IPS-15b (cell line): ENCODE results near the gene PLIN5.

Source experiments
- H3K27me3 ChIP-seq: one replicate; pipeline ENCODE4 v1.6.1; 2013; ENCODE audit warnings: low read length; ENCODE audit not compliant: control insufficient read depth, insufficient read depth
- H3K36me3 ChIP-seq: one replicate; pipeline ENCODE4 v1.6.1; 2013; ENCODE audit warnings: low read length; ENCODE audit not compliant: control insufficient read depth, insufficient read depth
- H3K4me1 ChIP-seq: one replicate; pipeline ENCODE4 v1.6.1; 2013; ENCODE audit warnings: mild to moderate bottlenecking, low read length; ENCODE audit not compliant: control insufficient read depth, insufficient read depth
- H3K4me3 ChIP-seq: one replicate; pipeline ENCODE4 v1.5.1; 2013; ENCODE audit warnings: low read depth, low read length
- H3K9ac ChIP-seq: one replicate; pipeline ENCODE4 v1.6.1; 2013; ENCODE audit warnings: low read depth, mild to moderate bottlenecking, low read length
- H3K9me3 ChIP-seq: one replicate; pipeline ENCODE4 v1.6.1; 2013; ENCODE audit warnings: mild to moderate bottlenecking, low read length; ENCODE audit not compliant: control insufficient read depth, insufficient read depth

The PLIN5 gene

DNA sequence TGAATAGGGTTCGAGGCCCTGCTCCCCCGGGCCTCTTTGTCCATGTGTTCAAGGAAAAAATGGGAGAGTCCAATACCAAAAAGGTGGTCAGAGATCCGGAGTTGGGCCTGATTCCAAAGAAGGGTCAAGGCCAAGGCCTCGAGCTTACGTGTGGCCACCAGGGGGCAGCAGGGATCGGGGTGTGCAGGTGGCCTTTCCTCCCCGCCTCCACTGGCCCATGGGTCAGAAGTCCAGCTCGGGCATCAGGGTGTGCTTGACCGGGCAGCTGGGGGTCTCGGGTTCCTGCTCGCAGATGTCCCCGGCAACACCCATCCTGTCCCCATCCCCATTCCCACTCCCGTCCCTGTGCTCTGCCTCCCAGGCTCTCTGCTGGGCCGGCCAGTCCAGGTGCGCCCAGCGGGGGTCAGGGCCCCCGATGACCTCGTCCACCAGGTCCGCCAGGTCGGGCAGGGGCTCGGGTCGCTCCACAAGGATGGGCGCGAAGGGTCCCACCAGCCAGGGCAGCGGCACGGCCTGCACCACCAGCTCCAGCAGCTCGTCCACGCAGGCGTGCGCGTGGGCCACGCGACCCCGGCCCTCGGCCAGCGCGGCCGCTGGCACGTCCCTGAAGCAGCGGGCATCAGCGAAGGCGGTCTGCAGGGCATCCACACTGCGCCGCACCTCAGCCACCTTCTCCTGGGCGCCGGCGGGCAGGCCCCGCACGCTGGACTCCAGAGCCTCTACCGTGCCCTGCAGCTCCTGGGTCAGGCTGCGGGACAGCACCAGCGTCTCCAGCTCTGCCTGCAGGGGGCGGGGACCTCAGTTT is 11.5 kb downstream of the PLIN5 start:
- H3K9me3 ChIP-seq: no peaks in the 10 kb centered on the region
- no peaks in the 10 kb centered on the region for H3K36me3 ChIP-seq
- H3K9ac ChIP-seq: no peak overlapping the region
- H3K4me1 ChIP-seq: no peaks in the 10 kb centered on the region
- no peak overlapping the region for H3K4me3 ChIP-seq
- no peaks in the 10 kb centered on the region for H3K27me3 ChIP-seq

DNA sequence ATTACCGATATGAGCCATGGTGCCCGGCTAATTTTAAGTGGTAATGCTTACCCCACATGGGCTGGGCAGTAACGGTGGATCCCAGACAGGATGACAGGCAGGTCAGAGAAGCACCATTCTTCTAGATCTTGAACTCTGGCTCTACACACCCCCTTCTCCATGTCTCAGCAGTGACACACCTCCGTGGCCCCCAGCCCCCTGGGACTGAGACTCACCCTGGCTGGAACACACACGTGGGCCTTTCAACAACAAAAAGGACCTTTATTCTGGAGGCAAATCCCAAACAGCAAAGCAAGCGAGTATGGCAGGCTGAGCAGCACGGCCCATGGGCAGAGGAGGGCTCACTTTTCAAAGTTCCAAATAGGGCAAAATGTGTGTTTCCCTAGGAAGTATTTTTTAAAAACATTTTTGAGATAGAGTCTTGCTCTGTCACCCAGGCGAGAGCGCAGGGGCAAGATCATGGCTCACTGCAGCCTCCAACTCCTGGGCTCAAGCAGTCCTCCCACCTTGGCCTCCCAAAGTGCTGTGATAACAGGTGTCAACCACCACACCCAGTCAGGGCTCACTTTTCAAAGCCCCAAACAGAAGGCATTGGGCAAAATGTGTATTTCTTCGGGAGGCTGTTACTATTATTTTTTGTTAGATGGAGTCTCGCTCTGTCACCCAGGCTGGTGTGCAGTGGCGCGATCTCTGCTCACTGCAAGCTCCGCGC is 12.6 kb downstream of the PLIN5 start:
- no peak overlapping the region for H3K9ac ChIP-seq
- no peaks in the 10 kb centered on the region for H3K36me3 ChIP-seq
- no peak overlapping the region for H3K4me3 ChIP-seq
- H3K27me3 ChIP-seq: no peaks in the 10 kb centered on the region
- H3K9me3 ChIP-seq: no peaks in the 10 kb centered on the region
- no peaks in the 10 kb centered on the region for H3K4me1 ChIP-seq

DNA sequence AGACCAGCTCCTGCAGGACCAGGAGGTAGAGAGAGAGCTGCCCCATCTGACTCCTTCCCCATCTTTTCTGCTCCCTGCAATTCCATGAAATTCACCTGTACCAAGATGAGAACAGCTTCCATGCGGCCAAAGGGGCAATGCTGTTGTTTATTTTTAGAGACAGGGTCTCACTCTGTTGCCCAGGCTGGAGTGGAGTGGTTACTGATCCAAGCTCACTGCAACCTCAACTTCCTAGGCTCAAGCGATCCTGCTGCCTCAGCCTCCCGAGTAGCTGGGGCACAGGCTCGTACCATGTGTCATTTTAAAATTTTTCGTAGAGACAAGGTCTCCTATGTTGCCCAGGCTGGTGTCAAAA is 13.2 kb downstream of the PLIN5 start:
- Histone ChIP-seq H3K9me3 (no peaks in the 10 kb centered on the region), H3K4me3 (no peak overlapping the region), H3K36me3 (no peaks in the 10 kb centered on the region), H3K4me1 (no peaks in the 10 kb centered on the region), H3K9ac (no peak overlapping the region), H3K27me3 (no peaks in the 10 kb centered on the region)

DNA sequence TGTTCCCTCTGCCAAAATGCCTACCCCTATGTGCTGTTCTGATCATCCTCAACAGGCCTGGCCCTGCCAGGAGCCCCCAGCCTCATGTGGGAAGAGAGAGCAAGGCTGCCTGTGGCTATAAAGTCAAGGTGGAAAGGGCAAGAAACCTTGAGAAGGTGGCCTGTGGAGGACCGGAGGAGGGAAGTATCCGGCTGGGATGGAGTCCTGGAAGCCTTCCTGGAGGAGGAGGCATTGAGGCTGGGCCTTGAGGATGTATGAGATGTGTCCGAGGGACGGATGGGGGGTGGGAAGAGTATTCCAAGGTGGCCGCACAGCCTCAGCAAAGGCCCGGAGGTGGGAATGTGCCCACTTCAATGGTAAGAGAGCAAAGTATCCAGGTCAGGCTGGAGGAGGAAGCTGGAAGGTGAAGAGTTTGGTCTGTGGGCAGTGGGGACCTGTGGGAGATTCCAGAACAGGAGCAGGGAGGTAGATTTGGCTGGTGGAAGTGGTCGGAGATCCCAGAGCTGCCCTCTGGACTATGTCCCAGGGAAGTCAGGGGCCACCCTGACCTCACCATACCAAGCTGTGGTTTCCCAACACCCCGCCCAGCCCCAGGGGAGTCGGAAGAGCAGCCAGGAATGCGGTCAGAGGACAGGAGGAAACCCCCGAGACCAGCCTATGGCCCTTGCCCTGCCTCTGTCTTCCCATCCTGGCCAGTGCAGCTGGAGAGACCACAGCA is 13.7 kb downstream of the PLIN5 start:
- Histone ChIP-seq H3K4me3 (no peak overlapping the region), H3K36me3 (no peaks in the 10 kb centered on the region), H3K4me1 (no peaks in the 10 kb centered on the region), H3K9ac (no peak overlapping the region), H3K9me3 (no peaks in the 10 kb centered on the region), H3K27me3 (no peaks in the 10 kb centered on the region)

DNA sequence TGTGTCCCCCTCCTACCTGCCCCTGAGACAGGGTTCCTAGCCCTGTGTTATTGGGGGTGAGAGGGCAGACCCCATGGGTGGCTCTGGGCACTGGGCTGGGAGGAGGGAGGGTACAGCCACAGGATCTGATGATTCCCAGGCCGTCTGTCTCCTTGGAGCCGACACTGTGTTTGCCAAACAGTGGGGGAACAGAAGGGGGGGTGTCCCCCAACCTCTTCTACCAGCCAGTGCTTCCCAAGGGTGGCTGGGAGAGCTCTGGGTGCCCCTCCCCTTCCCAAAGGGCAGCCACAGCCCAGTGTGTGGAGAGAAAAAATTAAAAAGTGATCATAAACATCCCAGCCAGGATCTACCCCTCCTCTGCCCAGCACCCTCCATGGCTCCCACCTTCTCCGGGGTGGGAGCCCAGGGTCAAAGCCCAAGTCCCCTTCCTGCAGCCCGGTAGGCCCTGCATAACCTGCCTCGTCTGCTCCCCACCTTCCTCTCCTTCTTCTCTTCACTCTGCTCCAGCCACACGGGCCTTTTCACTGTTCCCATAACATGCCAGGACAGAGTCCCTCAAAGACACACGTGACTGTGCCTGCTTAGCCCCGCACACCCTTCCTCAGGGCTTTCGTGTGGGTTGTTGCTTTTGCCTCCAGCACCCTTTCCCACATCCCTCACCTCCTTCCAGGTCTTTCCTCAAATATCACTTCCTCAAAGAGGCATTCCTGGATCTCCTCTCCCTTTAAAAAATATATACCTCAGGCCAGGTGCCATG is 15.3 kb downstream of the PLIN5 start:
- Histone ChIP-seq H3K4me3 (no peak overlapping the region), H3K9ac (no peak overlapping the region), H3K36me3 (no peaks in the 10 kb centered on the region), H3K27me3 (no peaks in the 10 kb centered on the region), H3K9me3 (no peaks in the 10 kb centered on the region), H3K4me1 (no peaks in the 10 kb centered on the region)

DNA sequence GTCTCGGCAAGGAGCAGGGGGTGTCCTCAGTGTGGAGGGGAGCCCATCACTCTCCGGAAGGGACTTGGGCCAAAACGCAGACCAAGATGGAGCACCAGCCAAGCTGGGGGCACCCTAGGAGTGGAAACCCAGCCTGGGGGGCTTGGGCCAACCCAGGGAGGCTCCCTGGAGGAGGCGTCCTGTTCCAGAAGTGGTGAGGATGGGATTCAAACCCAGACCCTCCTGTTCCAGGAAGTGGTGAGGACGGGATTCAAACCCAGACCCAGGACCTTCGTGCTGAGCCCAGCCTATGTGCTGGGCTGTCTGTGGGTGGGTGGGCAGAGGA is 15.9 kb downstream of the PLIN5 start:
- Histone ChIP-seq H3K4me3 (no peak overlapping the region), H3K4me1 (no peaks in the 10 kb centered on the region), H3K9ac (no peak overlapping the region), H3K9me3 (no peaks in the 10 kb centered on the region), H3K36me3 (no peaks in the 10 kb centered on the region), H3K27me3 (no peaks in the 10 kb centered on the region)

DNA sequence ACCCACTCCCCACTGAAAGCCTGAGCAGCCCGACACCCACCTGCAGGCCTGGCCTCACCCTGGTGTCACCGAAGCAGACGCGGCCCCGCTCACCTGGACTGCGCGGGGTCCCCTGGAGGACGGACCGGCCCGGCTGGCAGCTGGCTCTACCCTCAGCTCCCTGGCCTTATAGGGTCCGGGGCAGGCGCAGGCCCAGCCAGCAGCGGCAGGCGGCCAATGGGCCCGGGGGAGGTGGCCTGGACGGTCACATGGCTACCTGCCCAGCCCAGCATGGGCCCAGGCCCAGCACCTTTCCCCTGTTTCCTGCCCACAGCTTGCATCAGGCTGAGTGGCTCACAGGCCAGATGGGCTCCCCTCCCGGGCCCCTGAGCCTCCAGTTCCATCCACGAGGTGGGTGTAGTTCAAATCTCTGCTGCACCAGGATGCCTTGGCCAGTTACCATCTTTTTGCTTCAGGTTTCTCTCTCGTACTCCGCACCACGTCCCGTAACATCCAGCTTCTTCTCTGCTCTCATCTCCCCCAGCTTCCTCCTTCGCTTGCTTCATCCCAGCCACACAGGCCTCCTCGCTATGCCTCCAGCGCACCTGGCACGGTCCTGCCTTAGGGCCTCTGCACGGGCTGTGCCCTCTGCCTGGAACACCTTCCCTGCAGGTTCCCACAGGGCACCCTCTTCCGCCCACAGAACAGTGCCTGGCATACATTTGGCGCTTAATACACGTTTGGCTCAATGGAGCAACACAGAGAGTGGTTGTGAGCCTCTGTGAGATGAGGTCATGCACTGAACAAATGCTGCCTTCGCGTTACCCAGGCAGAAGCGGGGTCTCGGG is 16.5 kb downstream of the PLIN5 start, which contains the start of gene PLIN4:
Gene PLIN4 (minus strand): TSS at position 142 of the 827 bp plus-strand sequence. CDS start 214 bp downstream, outside the sequence.
- Histone ChIP-seq H3K27me3 (no peaks in the 10 kb centered on the region), H3K4me3 (no peak within 1 kb of the TSS), H3K9me3 (no peaks in the 10 kb centered on the region), H3K4me1 (no peaks in the 10 kb centered on the region), H3K9ac (no peak within 1 kb of the TSS), H3K36me3 (no peaks in the 10 kb centered on the region)

DNA sequence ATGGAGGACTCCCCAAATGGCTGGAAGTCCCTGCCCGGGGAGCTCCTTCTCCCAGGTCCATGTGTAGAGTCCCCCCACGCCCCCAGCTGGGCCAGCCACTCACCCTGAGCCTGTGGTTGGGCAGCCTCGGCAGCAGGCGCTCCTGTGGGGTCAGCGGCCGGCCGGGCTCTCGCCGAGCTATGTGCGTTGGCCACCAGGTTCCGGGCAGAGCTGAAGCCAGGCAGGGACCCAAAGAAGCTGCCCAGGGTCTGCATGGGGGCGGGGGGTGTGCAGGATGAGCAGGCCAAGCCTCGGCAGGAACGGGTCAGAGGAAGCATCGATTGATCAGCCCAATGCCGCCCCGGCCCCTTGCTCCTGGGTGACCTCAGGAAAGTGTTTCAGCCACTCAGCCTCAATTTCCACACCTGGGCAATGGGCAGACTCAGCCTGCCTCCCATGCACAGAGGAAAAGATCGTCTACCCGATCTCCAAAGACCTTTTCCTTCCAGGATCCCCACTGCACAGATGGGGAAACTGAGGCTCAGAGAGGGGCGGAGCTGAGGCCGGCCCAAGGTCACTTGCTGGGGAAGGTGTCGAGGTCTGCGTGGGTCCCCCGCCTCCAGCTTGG is 17.5 kb downstream of the PLIN5 start:
- no peak overlapping the region for H3K9ac ChIP-seq
- no peaks in the 10 kb centered on the region for H3K4me1 ChIP-seq
- no peaks in the 10 kb centered on the region for H3K36me3 ChIP-seq
- H3K27me3 ChIP-seq: peaks cover 2% of the 10 kb centered on the region
- H3K4me3 ChIP-seq: no peak overlapping the region
- H3K9me3 ChIP-seq: no peaks in the 10 kb centered on the region

DNA sequence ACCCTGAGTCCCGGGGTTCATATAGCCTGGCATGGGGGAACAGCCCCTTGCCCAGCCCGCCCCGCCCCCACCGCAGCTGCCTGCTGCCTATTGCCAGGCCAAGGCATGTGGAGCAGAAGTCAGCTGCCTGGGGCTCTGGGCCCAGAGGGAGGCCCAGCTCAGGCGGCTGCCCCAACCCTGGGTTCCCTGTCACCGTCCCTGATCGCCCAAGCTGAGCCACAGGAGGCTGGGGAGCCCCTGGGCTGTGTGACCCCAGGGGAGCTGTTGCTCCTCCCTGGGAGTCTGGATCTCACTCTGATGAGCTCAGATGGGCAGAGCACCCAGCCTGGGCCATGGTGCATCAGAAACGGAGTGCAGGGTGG is 18.1 kb downstream of the PLIN5 start:
- Histone ChIP-seq H3K27me3 (peaks cover 2% of the 10 kb centered on the region), H3K36me3 (no peaks in the 10 kb centered on the region), H3K9ac (no peak overlapping the region)

DNA sequence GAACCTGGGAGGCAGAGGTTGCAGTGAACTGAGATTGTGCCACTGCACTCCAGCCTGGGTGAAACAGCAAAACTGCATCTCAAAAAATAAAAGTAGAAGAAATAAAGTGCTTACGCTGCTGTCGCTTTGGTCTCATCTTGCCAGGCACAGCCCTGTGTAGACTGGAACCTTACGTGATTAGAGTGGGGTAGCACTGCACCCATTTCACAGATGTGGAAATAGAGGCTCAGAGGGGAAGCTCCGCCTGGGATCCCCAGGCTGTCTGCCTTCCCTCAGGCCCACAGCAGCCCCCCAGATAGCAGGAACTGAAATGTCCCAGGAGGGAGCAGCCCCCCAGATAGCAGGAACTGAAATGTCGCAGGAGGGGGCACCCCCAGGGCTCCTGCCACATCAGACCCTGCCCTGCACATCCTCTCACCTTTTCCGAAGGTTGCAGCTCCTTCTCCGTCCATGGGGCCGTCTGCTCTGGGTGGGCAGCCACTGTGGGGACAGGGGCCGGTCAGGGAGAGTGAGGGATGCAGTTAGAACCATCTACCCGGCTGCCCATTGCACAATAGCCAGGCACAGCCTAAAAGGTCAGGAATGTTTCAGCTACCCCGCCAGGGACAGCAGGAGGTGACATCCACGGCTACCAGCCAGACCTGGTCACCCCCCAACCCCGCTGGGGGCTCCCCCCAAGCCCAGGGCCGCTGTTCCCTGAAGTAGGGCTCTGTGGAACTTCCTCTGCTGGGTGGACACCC is 18.7 kb downstream of the PLIN5 start:
- H3K4me3 ChIP-seq: no peak overlapping the region
- H3K36me3 ChIP-seq: no peaks in the 10 kb centered on the region
- no peaks in the 10 kb centered on the region for H3K9me3 ChIP-seq
- H3K9ac ChIP-seq: no peak overlapping the region
- H3K27me3 ChIP-seq: peaks cover 6% of the 10 kb centered on the region
- no peaks in the 10 kb centered on the region for H3K4me1 ChIP-seq

More for the DNA sequence above, 18.1 kb downstream of the PLIN5 start:
- Histone ChIP-seq H3K9me3 (no peaks in the 10 kb centered on the region), H3K4me1 (no peaks in the 10 kb centered on the region), H3K4me3 (no peak overlapping the region)
